Liver (tissue), 9 donors: ENCODE results near the gene ADCY4. TPM values are rescaled to one million over a fixed set of nuclear protein-coding genes. Genes with fewer than 3 reads are reported as not detected.

Experiments
- DNase-seq: peaks from one replicate; pipeline ENCODE4 v3.0.0-alpha.2; 2017; ENCODE audit warnings: low spot score
- H3K27ac ChIP-seq, 2 donors: one replicate each; pipeline ENCODE4 v1.7.0; 2013; ENCODE audit warnings: inconsistent platforms in 2 of 2, low read length in 2 of 2, control low read depth in 1 of 2, low read depth in 1 of 2, mild to moderate bottlenecking in 1 of 2
- H3K27me3 ChIP-seq, 4 donors: one replicate each; pipeline versions ENCODE4 v1.6.1 to v1.7.0; 2013; ENCODE audit warnings: low read length in 3 of 4, inconsistent platforms in 1 of 4, mild to moderate bottlenecking in 1 of 4, moderate library complexity in 1 of 4; ENCODE audit not compliant: control insufficient read depth in 4 of 4, insufficient read depth in 4 of 4
- H3K36me3 ChIP-seq, 4 donors: one replicate each; pipeline versions ENCODE4 v1.6.1 to v1.7.0; 2013; ENCODE audit warnings: low read length in 3 of 4, mild to moderate bottlenecking in 3 of 4, low read depth in 1 of 4, moderate library complexity in 1 of 4; ENCODE audit not compliant: control insufficient read depth in 4 of 4, insufficient read depth in 3 of 4
- H3K4me1 ChIP-seq, 4 donors: one replicate each; pipeline versions ENCODE4 v1.6.1 to v1.7.0; 2013; ENCODE audit warnings: low read length in 3 of 4, mild to moderate bottlenecking in 3 of 4, moderate library complexity in 1 of 4; ENCODE audit not compliant: control insufficient read depth in 4 of 4, insufficient read depth in 4 of 4
- H3K4me3 ChIP-seq, 3 donors: one replicate each; pipeline versions ENCODE4 v1.6.1 to v1.7.0; 2013; ENCODE audit warnings: low read length in 3 of 3, control low read depth in 1 of 3, low read depth in 1 of 3, mild to moderate bottlenecking in 1 of 3
- H3K9ac ChIP-seq, 2 donors: one replicate each; pipeline ENCODE4 v1.7.0; 2013; ENCODE audit warnings: low read length in 2 of 2, mild to moderate bottlenecking in 2 of 2, moderate library complexity in 2 of 2, control low read depth in 1 of 2, low read depth in 1 of 2
- H3K9me3 ChIP-seq, 4 donors: one replicate each; pipeline versions ENCODE4 v1.6.1 to v1.7.0; 2013; ENCODE audit warnings: low read length in 3 of 4; ENCODE audit not compliant: control insufficient read depth in 4 of 4
- FOXA2 ChIP-seq: IDR thresholded peaks from 2 replicates; pipeline ENCODE4 v1.6.1; 2016; ENCODE audit warnings: antibody characterized with exemption
- GABPA ChIP-seq, 2 donors: IDR thresholded peaks in 1 of 2; conservative IDR thresholded peaks in 1 of 2; 2 replicates each; pipeline ENCODE4 v1.6.1; 2016; ENCODE audit warnings: antibody characterized with exemption in 2 of 2, mild to moderate bottlenecking in 1 of 2, moderate library complexity in 1 of 2
- HNF4G ChIP-seq: IDR thresholded peaks from 2 replicates; pipeline ENCODE4 v1.6.1; 2016; ENCODE audit warnings: antibody characterized with exemption
- JUND ChIP-seq, 2 donors: IDR thresholded peaks; 2 replicates each; pipeline ENCODE4 v1.6.1; 2016; ENCODE audit warnings: antibody characterized with exemption in 2 of 2
- NR2F2 ChIP-seq: IDR thresholded peaks from 2 replicates; pipeline ENCODE4 v1.6.1; 2016; ENCODE audit warnings: antibody characterized with exemption
- RAD21 ChIP-seq, 2 donors: IDR thresholded peaks; 2 replicates each; pipeline ENCODE4 v1.6.1; 2016; ENCODE audit warnings: antibody characterized with exemption in 2 of 2, mild to moderate bottlenecking in 2 of 2
- RXRA ChIP-seq, 2 donors: IDR thresholded peaks; 2 replicates each; pipeline ENCODE4 v1.6.1; 2017 to 2018; ENCODE audit warnings: antibody characterized with exemption in 2 of 2, mild to moderate bottlenecking in 1 of 2
- SP1 ChIP-seq: IDR thresholded peaks from 2 replicates; pipeline ENCODE4 v1.6.1; 2018; ENCODE audit warnings: antibody characterized with exemption, mild to moderate bottlenecking
- TAF1 ChIP-seq: conservative IDR thresholded peaks from 2 replicates; pipeline ENCODE4 v1.6.1; 2016; ENCODE audit warnings: antibody characterized with exemption, mild to moderate bottlenecking
- YY1 ChIP-seq: IDR thresholded peaks from 2 replicates; pipeline ENCODE4 v1.6.1; 2016; ENCODE audit warnings: antibody characterized with exemption, mild to moderate bottlenecking
- WGBS: extraction: QIAGEN DNeasy Blood & Tissue Kit; methylation state at CpG from one replicate; pipeline ENCODE4 v1.1.7; 2013; 5-methylcytosine and 5-hydroxymethylcytosine counted together
- polyA plus RNA-seq, 2 donors: library from polyadenylated mRNA; stranded (reverse) in 1 of 2; unstranded in 1 of 2; fragments of 200-250 nt in 1 of 2; fragments of >200 nt in 1 of 2; fragmentation: Nextera tagmentation in 1 of 2; extraction: Ambion mirVana in 1 of 2; gene quantifications; one replicate each; pipeline versions ENCODE4 v1.2.1 to v1.2.3, GENCODE V29; 2013 to 2015
- total RNA-seq, 2 donors: library from RNA; depleted of rRNA; stranded (reverse); fragments of >200 nt; gene quantifications; one replicate each; pipeline ENCODE4 v1.2.3, GENCODE V29; 2014
- TF ChIP-seq, protein P1 (sequence below): fragments of 150-350 bp; IDR thresholded peaks from 2 replicates; pipeline ENCODE4 v1.5.1; 2017; ENCODE audit warnings: improper control_type of control experiment, low read depth, low read length; ENCODE audit not compliant: missing input control
- TF ChIP-seq, protein P2 (sequence below): IDR thresholded peaks from 2 replicates; pipeline ENCODE4 v1.6.1; 2016; ENCODE audit warnings: antibody characterized with exemption
- TF ChIP-seq, protein P3 (sequence below): IDR thresholded peaks from 2 replicates; pipeline ENCODE4 v1.6.1; 2016; ENCODE audit warnings: antibody characterized with exemption, mild to moderate bottlenecking
- donor health status: healthy.
- donor health status: healthy.
- donor health status: healthy.
- donor health status: healthy.
- donor health status: healthy.

Gene ADCY4
- total and polyA plus RNA-seq, 4 donors: 2.2 to 7.2 (median 4.0) TPM

DNA sequence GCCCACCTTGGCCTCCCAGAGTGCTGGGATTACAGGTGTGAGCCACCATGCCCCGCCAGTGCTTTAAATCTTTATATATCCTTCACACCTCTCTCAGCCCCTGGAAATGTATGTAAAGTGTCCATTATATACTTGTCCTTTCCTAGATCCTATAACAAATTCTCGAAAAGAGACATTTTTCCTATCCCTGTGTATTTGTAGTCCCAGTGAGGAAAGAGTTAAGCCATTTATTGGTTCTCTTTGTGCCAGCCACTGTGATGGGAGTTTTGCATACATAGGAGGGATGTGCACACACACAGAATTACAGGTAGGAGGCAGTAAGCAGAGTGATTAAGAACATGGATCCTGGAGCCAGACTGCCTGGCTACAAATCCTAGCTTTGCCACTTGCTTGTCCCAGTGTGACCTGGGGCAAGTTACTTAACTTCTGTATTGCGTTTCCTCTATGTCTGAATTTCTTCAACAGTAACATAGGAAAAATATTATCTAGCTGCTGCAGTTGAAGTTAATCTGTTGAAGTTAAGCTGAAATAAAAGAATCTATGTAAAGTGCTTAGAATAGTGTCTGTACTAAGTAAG, 61.4 kb downstream of the ADCY4 start:
- peaks cover 1 to 19% (median 5%) of the 10 kb centered on the region in 4 donors for H3K4me1 ChIP-seq
- no peak overlapping the region for H3K27ac ChIP-seq
- H3K4me3 ChIP-seq: no peak overlapping the region
- H3K9me3 ChIP-seq: no peaks in the 10 kb centered on the region
- peaks cover 0 to 8% (median 2%) of the 10 kb centered on the region in 4 donors for H3K36me3 ChIP-seq
- no peaks in the 10 kb centered on the region for H3K27me3 ChIP-seq
- DNase-seq: no peak
- WGBS: 45% methylated on average over 3 of the region's 3 CpGs
- no peak overlapping the region for H3K9ac ChIP-seq
- TF ChIP-seq RAD21 (IDR thresholded peaks at IDR 0.05) (peak in 1 of 2 donors; percentile 37), RXRA (IDR thresholded peaks at IDR 0.05) (peak; percentile 23 to 53), NR2F2 (no peak)
- TF ChIP-seq, protein P1, sequence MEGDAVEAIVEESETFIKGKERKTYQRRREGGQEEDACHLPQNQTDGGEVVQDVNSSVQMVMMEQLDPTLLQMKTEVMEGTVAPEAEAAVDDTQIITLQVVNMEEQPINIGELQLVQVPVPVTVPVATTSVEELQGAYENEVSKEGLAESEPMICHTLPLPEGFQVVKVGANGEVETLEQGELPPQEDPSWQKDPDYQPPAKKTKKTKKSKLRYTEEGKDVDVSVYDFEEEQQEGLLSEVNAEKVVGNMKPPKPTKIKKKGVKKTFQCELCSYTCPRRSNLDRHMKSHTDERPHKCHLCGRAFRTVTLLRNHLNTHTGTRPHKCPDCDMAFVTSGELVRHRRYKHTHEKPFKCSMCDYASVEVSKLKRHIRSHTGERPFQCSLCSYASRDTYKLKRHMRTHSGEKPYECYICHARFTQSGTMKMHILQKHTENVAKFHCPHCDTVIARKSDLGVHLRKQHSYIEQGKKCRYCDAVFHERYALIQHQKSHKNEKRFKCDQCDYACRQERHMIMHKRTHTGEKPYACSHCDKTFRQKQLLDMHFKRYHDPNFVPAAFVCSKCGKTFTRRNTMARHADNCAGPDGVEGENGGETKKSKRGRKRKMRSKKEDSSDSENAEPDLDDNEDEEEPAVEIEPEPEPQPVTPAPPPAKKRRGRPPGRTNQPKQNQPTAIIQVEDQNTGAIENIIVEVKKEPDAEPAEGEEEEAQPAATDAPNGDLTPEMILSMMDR: peak; percentile 8

DNA sequence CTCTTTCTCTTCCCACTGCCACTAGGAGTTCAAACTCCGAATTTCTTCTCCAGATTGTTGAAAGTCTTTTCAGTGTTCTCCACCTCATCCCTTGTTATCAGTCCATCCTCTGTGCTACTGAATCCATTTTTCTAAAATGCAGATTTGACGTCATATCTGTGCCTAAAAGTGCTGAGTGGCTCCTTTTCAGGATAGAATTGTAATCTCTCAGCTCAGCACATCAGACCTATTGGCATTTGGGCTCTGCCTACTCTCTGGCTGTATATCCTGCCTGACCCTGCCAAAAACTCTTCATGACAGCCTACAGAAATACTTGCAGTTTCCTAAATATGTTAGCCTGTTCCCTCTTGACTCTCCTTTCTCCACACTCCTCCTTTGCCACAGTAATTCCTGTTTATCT, 62.4 kb downstream of the ADCY4 start:
- TF ChIP-seq, protein P2, sequence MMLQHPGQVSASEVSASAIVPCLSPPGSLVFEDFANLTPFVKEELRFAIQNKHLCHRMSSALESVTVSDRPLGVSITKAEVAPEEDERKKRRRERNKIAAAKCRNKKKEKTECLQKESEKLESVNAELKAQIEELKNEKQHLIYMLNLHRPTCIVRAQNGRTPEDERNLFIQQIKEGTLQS: no peak
- TF ChIP-seq NR2F2 (no peak), RXRA (IDR thresholded peaks at IDR 0.05) (no peak), SP1 (no peak), GABPA (IDR thresholded peaks at IDR 0.05 in 1 of 2, conservative IDR thresholded peaks at IDR 0.05 in 1 of 2) (no peak), HNF4G (no peak), TAF1 (no peak), RAD21 (IDR thresholded peaks at IDR 0.05) (no peak), JUND (IDR thresholded peaks at IDR 0.05) (no peak), FOXA2 (no peak), YY1 (no peak)
- TF ChIP-seq, protein P3, sequence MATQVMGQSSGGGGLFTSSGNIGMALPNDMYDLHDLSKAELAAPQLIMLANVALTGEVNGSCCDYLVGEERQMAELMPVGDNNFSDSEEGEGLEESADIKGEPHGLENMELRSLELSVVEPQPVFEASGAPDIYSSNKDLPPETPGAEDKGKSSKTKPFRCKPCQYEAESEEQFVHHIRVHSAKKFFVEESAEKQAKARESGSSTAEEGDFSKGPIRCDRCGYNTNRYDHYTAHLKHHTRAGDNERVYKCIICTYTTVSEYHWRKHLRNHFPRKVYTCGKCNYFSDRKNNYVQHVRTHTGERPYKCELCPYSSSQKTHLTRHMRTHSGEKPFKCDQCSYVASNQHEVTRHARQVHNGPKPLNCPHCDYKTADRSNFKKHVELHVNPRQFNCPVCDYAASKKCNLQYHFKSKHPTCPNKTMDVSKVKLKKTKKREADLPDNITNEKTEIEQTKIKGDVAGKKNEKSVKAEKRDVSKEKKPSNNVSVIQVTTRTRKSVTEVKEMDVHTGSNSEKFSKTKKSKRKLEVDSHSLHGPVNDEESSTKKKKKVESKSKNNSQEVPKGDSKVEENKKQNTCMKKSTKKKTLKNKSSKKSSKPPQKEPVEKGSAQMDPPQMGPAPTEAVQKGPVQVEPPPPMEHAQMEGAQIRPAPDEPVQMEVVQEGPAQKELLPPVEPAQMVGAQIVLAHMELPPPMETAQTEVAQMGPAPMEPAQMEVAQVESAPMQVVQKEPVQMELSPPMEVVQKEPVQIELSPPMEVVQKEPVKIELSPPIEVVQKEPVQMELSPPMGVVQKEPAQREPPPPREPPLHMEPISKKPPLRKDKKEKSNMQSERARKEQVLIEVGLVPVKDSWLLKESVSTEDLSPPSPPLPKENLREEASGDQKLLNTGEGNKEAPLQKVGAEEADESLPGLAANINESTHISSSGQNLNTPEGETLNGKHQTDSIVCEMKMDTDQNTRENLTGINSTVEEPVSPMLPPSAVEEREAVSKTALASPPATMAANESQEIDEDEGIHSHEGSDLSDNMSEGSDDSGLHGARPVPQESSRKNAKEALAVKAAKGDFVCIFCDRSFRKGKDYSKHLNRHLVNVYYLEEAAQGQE: no peak
- Histone ChIP-seq H3K27ac (peak overlapping the region in 1 of 2 donors; percentile 96), H3K36me3 (peaks cover 0 to 16% (median 5%) of the 10 kb centered on the region in 4 donors), H3K9me3 (no peaks in the 10 kb centered on the region), H3K9ac (no peak overlapping the region), H3K4me1 (peaks cover 1 to 19% (median 5%) of the 10 kb centered on the region in 4 donors), H3K4me3 (no peak overlapping the region), H3K27me3 (no peaks in the 10 kb centered on the region)
- DNase-seq: no peak
- WGBS: 91% methylated on average over 2 of the region's 2 CpGs
